ENCODE measurements around the gene RILPL1. TPM values are rescaled to one million over a fixed set of nuclear protein-coding genes. Genes with fewer than 3 reads are reported as not detected.

The RILPL1 gene
- total RNA-seq, 1 experiment from 2014 or later, result 9.7 TPM

GRCh38 chr12:123446333-123446713 is 87.2 kb downstream of the RILPL1 start:
- Mint-ChIP-seq H3K27ac (ENCODE audit: unreplicated experiment) (no peak overlapping the region), H3K4me1 (ENCODE audit: low read depth, unreplicated experiment) (peaks cover 7% of the 10 kb centered on the region), H3K27me3 (ENCODE audit: unreplicated experiment) (no peaks in the 10 kb centered on the region), H3K36me3 (ENCODE audit: insufficient read depth, unreplicated experiment) (no peaks in the 10 kb centered on the region), H3K9me3 (ENCODE audit: low read depth, unreplicated experiment) (no peaks in the 10 kb centered on the region), H3K4me3 (ENCODE audit: low read depth, unreplicated experiment) (no peak overlapping the region)
- intact Hi-C loops (cut with micrococcal nuclease; ENCODE audit: unreplicated experiment), result no loop called here
- TF ChIP-seq, protein P1, sequence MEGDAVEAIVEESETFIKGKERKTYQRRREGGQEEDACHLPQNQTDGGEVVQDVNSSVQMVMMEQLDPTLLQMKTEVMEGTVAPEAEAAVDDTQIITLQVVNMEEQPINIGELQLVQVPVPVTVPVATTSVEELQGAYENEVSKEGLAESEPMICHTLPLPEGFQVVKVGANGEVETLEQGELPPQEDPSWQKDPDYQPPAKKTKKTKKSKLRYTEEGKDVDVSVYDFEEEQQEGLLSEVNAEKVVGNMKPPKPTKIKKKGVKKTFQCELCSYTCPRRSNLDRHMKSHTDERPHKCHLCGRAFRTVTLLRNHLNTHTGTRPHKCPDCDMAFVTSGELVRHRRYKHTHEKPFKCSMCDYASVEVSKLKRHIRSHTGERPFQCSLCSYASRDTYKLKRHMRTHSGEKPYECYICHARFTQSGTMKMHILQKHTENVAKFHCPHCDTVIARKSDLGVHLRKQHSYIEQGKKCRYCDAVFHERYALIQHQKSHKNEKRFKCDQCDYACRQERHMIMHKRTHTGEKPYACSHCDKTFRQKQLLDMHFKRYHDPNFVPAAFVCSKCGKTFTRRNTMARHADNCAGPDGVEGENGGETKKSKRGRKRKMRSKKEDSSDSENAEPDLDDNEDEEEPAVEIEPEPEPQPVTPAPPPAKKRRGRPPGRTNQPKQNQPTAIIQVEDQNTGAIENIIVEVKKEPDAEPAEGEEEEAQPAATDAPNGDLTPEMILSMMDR (IDR thresholded peaks at IDR 0.05; ENCODE audit: unreplicated experiment), result no peak
- no peak for DNase-seq
- CTCF ChIA-PET, result interaction anchor here (0.5 kb wide), 1 partner anchor 138 kb away, joined by 3 read pairs; the partner anchor contains the start of gene TMED2
- no TSS peak for BruUV-seq (replicated peaks)

GRCh38 chr12:123445388-123446332 is 87.9 kb downstream of the RILPL1 start:
- CTCF ChIA-PET, result interaction anchor here (0.5 kb wide), 2 partner anchors 16 to 139 kb away, joined by 3 to 6 read pairs; partner anchors contain the start of gene TMED2
- no peak for DNase-seq
- Mint-ChIP-seq H3K27ac (ENCODE audit: unreplicated experiment) (no peak overlapping the region), H3K36me3 (ENCODE audit: insufficient read depth, unreplicated experiment) (no peaks in the 10 kb centered on the region), H3K4me1 (ENCODE audit: low read depth, unreplicated experiment) (peaks cover 7% of the 10 kb centered on the region), H3K27me3 (ENCODE audit: unreplicated experiment) (no peaks in the 10 kb centered on the region), H3K9me3 (ENCODE audit: low read depth, unreplicated experiment) (no peaks in the 10 kb centered on the region), H3K4me3 (ENCODE audit: low read depth, unreplicated experiment) (no peak overlapping the region)
- intact Hi-C loops (cut with micrococcal nuclease; ENCODE audit: unreplicated experiment), result no loop called here
- TF ChIP-seq, protein P1 (IDR thresholded peaks at IDR 0.05; ENCODE audit: unreplicated experiment), result no peak
- BruUV-seq (replicated peaks), result no TSS peak

DNA sequence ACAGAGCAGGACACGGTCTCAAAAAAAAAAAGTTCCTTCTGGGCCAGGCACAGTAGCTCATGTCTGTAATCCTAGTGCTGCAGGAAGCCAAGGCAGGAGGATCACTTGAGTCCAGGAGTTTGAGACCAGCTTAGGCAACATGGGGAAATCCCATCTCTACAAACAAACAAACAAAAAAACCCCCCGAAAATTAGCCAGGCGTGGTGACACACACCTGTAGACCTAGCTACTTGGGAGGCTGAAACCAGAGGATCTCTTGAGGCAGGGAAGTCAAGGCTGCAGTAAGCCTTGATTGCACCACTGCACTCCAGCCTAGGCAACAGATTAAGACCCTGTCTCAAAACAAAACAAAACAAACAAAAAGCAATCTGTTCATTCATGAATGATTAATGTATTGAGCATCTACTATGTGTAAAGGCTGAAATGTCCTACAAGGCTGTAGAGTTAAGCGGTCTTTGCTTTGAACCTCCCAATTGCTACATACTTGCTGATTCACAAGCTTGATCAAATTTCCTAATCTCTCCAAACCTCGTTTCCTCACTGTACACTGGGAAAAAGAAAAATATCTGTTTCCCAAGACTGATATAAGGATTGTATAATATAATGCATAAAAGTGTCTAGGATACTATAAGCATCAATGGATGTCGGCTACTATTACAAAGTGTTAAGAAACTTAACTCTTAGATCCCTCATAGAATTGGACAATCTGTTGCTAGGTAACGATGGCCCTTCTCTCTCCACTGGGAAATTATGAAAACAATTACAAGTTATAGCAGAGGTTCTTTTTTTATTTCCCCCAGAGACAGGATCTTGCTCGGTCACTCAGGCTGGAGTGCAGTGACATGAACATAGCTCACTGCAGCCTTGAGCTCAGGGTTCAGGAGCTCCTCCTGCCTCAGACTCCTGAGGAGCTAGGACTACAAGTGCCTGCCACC is 89.2 kb downstream of the RILPL1 start:
- Mint-ChIP-seq H3K9me3 (ENCODE audit: low read depth, unreplicated experiment) (no peaks in the 10 kb centered on the region), H3K4me3 (ENCODE audit: low read depth, unreplicated experiment) (no peak overlapping the region), H3K4me1 (ENCODE audit: low read depth, unreplicated experiment) (peaks cover 7% of the 10 kb centered on the region), H3K36me3 (ENCODE audit: insufficient read depth, unreplicated experiment) (no peaks in the 10 kb centered on the region), H3K27ac (ENCODE audit: unreplicated experiment) (no peak overlapping the region), H3K27me3 (ENCODE audit: unreplicated experiment) (no peaks in the 10 kb centered on the region)
- no TSS peak for BruUV-seq (replicated peaks)
- no peak for DNase-seq
- TF ChIP-seq, protein P1 (IDR thresholded peaks at IDR 0.05; ENCODE audit: unreplicated experiment), result no peak
- CTCF ChIA-PET, result no interaction called here
- intact Hi-C loops (cut with micrococcal nuclease; ENCODE audit: unreplicated experiment), result no loop called here

GRCh38 chr12:123442774-123443173 is 90.7 kb downstream of the RILPL1 start:
- TF ChIP-seq, protein P1 (IDR thresholded peaks at IDR 0.05; ENCODE audit: unreplicated experiment), result no peak
- no TSS peak for BruUV-seq (replicated peaks)
- no peak overlapping the region for H3K4me3 Mint-ChIP-seq (ENCODE audit: low read depth, unreplicated experiment)
- CTCF ChIA-PET, result no interaction called here
- no peaks in the 10 kb centered on the region for H3K9me3 Mint-ChIP-seq (ENCODE audit: low read depth, unreplicated experiment)
- peaks cover 7% of the 10 kb centered on the region for H3K4me1 Mint-ChIP-seq (ENCODE audit: low read depth, unreplicated experiment)
- no peaks in the 10 kb centered on the region for H3K36me3 Mint-ChIP-seq (ENCODE audit: insufficient read depth, unreplicated experiment)
- no peaks in the 10 kb centered on the region for H3K27me3 Mint-ChIP-seq (ENCODE audit: unreplicated experiment)
- intact Hi-C loops (cut with micrococcal nuclease; ENCODE audit: unreplicated experiment), result no loop called here
- no peak for DNase-seq
- H3K27ac Mint-ChIP-seq (ENCODE audit: unreplicated experiment), result no peak overlapping the region

All from Calu3 (cell line).